Astrocyte (in vitro differentiated cells and primary cell): Measurements from ENCODE around the gene PRTG. TPM values are rescaled to one million over a fixed set of nuclear protein-coding genes. Genes with fewer than 3 reads are reported as not detected.

Experiments used
- DNase-seq: peaks from one replicate; pipeline ENCODE4 v3.0.0-alpha.2; 2010; ENCODE audit warnings: low read depth
- FAIRE-seq: peaks from 2 replicates; lab custom pipeline; 2011; peaks lifted over from hg19 to GRCh38; lab: Jason Lieb, UNC
- H2AFZ ChIP-seq: 2 replicates; pipeline ENCODE4 v1.6.0; 2012; ENCODE audit warnings: low read depth, low read length, inconsistent platforms
- H3K27ac ChIP-seq: 2 replicates; pipeline ENCODE4 v1.5.1; 2011; ENCODE audit warnings: low read depth, low read length, inconsistent platforms
- H3K27me3 ChIP-seq: 2 replicates; pipeline ENCODE4 v1.6.0; 2011; ENCODE audit warnings: low read length, inconsistent platforms; ENCODE audit not compliant: insufficient read depth
- H3K36me3 ChIP-seq: 2 replicates; pipeline ENCODE4 v1.5.1; 2011; ENCODE audit warnings: low read length, inconsistent platforms; ENCODE audit not compliant: insufficient read depth
- H3K4me1 ChIP-seq: 2 replicates; pipeline ENCODE4 v1.5.1; 2011; ENCODE audit warnings: low read length, inconsistent platforms; ENCODE audit not compliant: insufficient read depth
- H3K4me2 ChIP-seq: 2 replicates; pipeline ENCODE4 v1.6.0; 2012; ENCODE audit warnings: low read length, inconsistent platforms
- H3K4me3 ChIP-seq: 2 replicates; pipeline ENCODE4 v1.5.1; 2011; ENCODE audit warnings: low read depth, mild to moderate bottlenecking, low read length, inconsistent platforms; ENCODE audit not compliant: insufficient read depth
- H3K79me2 ChIP-seq: 2 replicates; pipeline ENCODE4 v1.6.0; 2012; ENCODE audit warnings: mild to moderate bottlenecking, low read length, inconsistent platforms; ENCODE audit not compliant: insufficient read depth
- H3K9ac ChIP-seq: 2 replicates; pipeline ENCODE4 v1.6.0; 2012; ENCODE audit warnings: mild to moderate bottlenecking, low read length, inconsistent platforms
- H3K9me3 ChIP-seq: 2 replicates; pipeline ENCODE4 v1.5.1; 2012; ENCODE audit warnings: low read depth, mild to moderate bottlenecking, low read length, inconsistent platforms; ENCODE audit not compliant: insufficient read depth
- H4K20me1 ChIP-seq: 2 replicates; pipeline ENCODE4 v1.6.0; 2012; ENCODE audit warnings: low read length, inconsistent platforms; ENCODE audit not compliant: insufficient read depth
- H3K27ac Mint-ChIP-seq: one replicate; pipeline ENCODE4 v1.8.0; 2021; ENCODE audit warnings: mild to moderate bottlenecking, mixed read lengths; ENCODE audit not compliant: unreplicated experiment
- H3K27me3 Mint-ChIP-seq: one replicate; pipeline ENCODE4 v1.8.0; 2021; ENCODE audit warnings: low read depth, mixed read lengths; ENCODE audit not compliant: unreplicated experiment
- H3K36me3 Mint-ChIP-seq: one replicate; pipeline ENCODE4 v1.8.0; 2021; ENCODE audit warnings: low read depth, mixed read lengths; ENCODE audit not compliant: unreplicated experiment
- H3K4me1 Mint-ChIP-seq: one replicate; pipeline ENCODE4 v1.8.0; 2021; ENCODE audit warnings: low read depth, mixed read lengths; ENCODE audit not compliant: unreplicated experiment
- H3K4me3 Mint-ChIP-seq: one replicate; pipeline ENCODE4 v1.8.0; 2021; ENCODE audit warnings: mild to moderate bottlenecking, moderate library complexity, mixed read lengths; ENCODE audit not compliant: unreplicated experiment
- H3K9me3 Mint-ChIP-seq: one replicate; pipeline ENCODE4 v1.8.0; 2021; ENCODE audit warnings: mild to moderate bottlenecking, mixed read lengths; ENCODE audit not compliant: unreplicated experiment
- EZH2 ChIP-seq: IDR thresholded peaks from 2 replicates; pipeline ENCODE4 v1.6.1; 2012; ENCODE audit warnings: mild to moderate bottlenecking, low read length, inconsistent platforms; ENCODE audit not compliant: insufficient read depth
- total RNA-seq: library from RNA; stranded (reverse); gene quantifications from 2 replicates; pipeline ENCODE4 v1.2.1, GENCODE V29; 2021
- TF ChIP-seq, protein P1 (sequence below): IDR thresholded peaks from 2 replicates; pipeline ENCODE4 v1.5.1; 2011; ENCODE audit warnings: low read depth, mild to moderate bottlenecking, inconsistent platforms, low read length, moderate library complexity; ENCODE audit not compliant: insufficient read depth

The PRTG gene
- total RNA-seq, 1 donor from 2014 or later, result 39.4 TPM

DNA sequence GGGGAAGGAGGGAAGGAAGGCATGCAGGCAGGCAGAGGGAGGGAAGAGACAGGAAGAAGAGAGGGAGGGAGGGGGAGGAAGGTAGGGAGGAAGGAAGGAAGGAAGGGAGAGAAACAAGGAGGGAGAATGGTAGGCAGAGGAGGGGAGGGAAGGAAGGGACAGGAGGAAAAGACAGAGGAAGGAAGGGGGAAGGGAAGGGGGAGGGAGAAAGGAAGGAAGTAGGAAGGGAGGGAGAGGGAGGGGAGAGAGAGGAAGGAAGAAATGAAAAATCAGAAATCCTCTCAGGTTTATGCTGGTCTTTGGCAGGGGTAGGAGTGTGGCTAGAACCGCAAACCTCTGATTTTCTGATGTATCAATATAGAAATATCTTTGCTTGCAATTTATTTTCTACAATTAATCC, 4.2 kb downstream of the PRTG start:
- Mint-ChIP-seq H3K4me1 (peaks cover 27% of the 10 kb centered on the region), H3K27ac (no peak overlapping the region), H3K27me3 (peaks cover under 1% of the 10 kb centered on the region), H3K9me3 (no peaks in the 10 kb centered on the region), H3K4me3 (no peak overlapping the region), H3K36me3 (peaks cover under 1% of the 10 kb centered on the region)
- H3K4me2 ChIP-seq, result no peak overlapping the region
- no peak for TF ChIP-seq EZH2
- TF ChIP-seq, protein P1, sequence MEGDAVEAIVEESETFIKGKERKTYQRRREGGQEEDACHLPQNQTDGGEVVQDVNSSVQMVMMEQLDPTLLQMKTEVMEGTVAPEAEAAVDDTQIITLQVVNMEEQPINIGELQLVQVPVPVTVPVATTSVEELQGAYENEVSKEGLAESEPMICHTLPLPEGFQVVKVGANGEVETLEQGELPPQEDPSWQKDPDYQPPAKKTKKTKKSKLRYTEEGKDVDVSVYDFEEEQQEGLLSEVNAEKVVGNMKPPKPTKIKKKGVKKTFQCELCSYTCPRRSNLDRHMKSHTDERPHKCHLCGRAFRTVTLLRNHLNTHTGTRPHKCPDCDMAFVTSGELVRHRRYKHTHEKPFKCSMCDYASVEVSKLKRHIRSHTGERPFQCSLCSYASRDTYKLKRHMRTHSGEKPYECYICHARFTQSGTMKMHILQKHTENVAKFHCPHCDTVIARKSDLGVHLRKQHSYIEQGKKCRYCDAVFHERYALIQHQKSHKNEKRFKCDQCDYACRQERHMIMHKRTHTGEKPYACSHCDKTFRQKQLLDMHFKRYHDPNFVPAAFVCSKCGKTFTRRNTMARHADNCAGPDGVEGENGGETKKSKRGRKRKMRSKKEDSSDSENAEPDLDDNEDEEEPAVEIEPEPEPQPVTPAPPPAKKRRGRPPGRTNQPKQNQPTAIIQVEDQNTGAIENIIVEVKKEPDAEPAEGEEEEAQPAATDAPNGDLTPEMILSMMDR, result no peak
- no peak overlapping the region for H3K9ac ChIP-seq
- H3K27ac ChIP-seq, result no peak overlapping the region
- H3K9me3 ChIP-seq, result no peaks in the 10 kb centered on the region
- no peak for DNase-seq
- H3K4me1 ChIP-seq, result no peaks in the 10 kb centered on the region
- H4K20me1 ChIP-seq, result no peaks in the 10 kb centered on the region
- no peaks in the 10 kb centered on the region for H3K79me2 ChIP-seq
- H3K4me3 ChIP-seq, result no peak overlapping the region
- no peaks in the 10 kb centered on the region for H3K36me3 ChIP-seq
- peaks cover 16% of the 10 kb centered on the region for H3K27me3 ChIP-seq
- no peak overlapping the region for H2AFZ ChIP-seq
- FAIRE-seq, result no peak

DNA sequence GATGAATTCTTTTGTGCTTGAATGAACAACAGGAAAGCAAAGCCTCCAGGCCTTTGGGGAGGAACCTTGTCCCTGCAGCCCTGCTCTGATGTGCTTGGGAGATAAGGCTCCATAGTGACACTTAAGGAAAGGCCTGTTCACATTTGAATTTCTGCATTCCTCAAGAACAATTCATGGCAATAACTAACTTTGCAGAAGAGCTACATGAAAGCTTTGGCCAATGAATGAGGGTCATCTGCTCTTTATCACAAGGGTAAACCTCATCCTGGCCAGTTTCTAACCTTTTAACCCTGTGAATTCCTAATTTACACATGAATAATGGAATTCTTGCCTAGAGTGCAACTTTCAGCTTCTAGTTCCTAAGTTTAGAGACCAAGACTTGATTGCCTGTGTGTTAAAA, 5.6 kb downstream of the PRTG start:
- Mint-ChIP-seq H3K4me1 (peaks cover 29% of the 10 kb centered on the region), H3K9me3 (no peaks in the 10 kb centered on the region), H3K27me3 (peaks cover 1% of the 10 kb centered on the region), H3K36me3 (peaks cover 2% of the 10 kb centered on the region), H3K4me3 (no peak overlapping the region), H3K27ac (no peak overlapping the region)
- Histone ChIP-seq H3K4me1 (no peaks in the 10 kb centered on the region), H3K27ac (no peak overlapping the region), H3K27me3 (peaks cover 16% of the 10 kb centered on the region), H2AFZ (no peak overlapping the region), H3K4me3 (no peak overlapping the region), H3K36me3 (no peaks in the 10 kb centered on the region), H3K4me2 (no peak overlapping the region), H4K20me1 (no peaks in the 10 kb centered on the region), H3K79me2 (no peaks in the 10 kb centered on the region), H3K9ac (no peak overlapping the region), H3K9me3 (no peaks in the 10 kb centered on the region)
- DNase-seq, result peak; percentile 63
- no peak for TF ChIP-seq EZH2
- TF ChIP-seq, protein P1, result no peak
- no peak for FAIRE-seq

DNA sequence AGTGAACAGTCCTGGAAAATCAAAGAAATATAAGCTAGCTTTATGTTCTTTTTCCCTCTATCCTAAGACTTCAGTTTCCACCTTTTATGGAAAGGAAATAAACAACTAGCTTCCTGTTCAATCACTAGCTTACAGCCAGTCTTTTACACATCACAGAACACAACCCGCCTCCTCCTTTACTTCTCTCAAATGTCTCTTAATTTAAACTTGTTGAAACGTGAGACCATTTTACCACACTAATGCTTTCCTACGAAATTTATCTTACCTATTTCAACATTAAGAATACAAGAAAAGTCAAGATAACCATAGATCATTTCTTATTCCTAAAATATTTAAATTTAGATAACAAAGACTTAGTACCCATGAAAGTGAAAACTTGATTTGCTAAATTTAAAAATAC, 6.2 kb downstream of the PRTG start:
- Histone ChIP-seq H4K20me1 (no peaks in the 10 kb centered on the region), H3K27me3 (peaks cover 13% of the 10 kb centered on the region), H3K27ac (no peak overlapping the region), H3K4me3 (no peak overlapping the region), H3K9me3 (no peaks in the 10 kb centered on the region), H3K4me1 (no peaks in the 10 kb centered on the region), H2AFZ (no peak overlapping the region), H3K4me2 (no peak overlapping the region), H3K79me2 (no peaks in the 10 kb centered on the region), H3K36me3 (no peaks in the 10 kb centered on the region), H3K9ac (no peak overlapping the region)
- Mint-ChIP-seq H3K4me3 (no peak overlapping the region), H3K27me3 (peaks cover 1% of the 10 kb centered on the region), H3K27ac (no peak overlapping the region), H3K36me3 (peaks cover 2% of the 10 kb centered on the region), H3K4me1 (peaks cover 29% of the 10 kb centered on the region), H3K9me3 (no peaks in the 10 kb centered on the region)
- DNase-seq, result no peak
- FAIRE-seq, result no peak
- TF ChIP-seq, protein P1, result no peak
- TF ChIP-seq EZH2, result no peak
